DLD1 (cell line): ENCODE measurements around the gene TEKT2.

Experiments used
- in situ Hi-C: cut with HindIII; loops from 2 replicates; pipeline ENCODE4 v1.10.0; 2017; ENCODE audit warnings: low sequenced_read_pairs

Gene TEKT2

GRCh38 chr1:36126797-36127500, 43.1 kb downstream of the TEKT2 start:
- in situ Hi-C loops, result loop anchor here (25.0 kb wide), 1 partner anchor 160 kb away; no protein-coding TSS in a partner anchor

GRCh38 chr1:36128126-36128904, 44.4 kb downstream of the TEKT2 start:
- in situ Hi-C loops, result loop anchor here (25.0 kb wide), 1 partner anchor 159 kb away; no protein-coding TSS in a partner anchor

- in situ Hi-C loops, result loop anchor here (25.0 kb wide), 1 partner anchor 158 kb away; no protein-coding TSS in a partner anchor
Observed at GRCh38 chr1:36128905-36129206, 45.0 kb downstream of the TEKT2 start.

GRCh38 chr1:36132029-36132428, 48.1 kb downstream of the TEKT2 start:
- in situ Hi-C loops, result loop anchor here (25.0 kb wide), 1 partner anchor 155 kb away; no protein-coding TSS in a partner anchor

- in situ Hi-C loops, result loop anchor here (25.0 kb wide), 1 partner anchor 154 kb away; no protein-coding TSS in a partner anchor
Observed at GRCh38 chr1:36133484-36133883, 49.6 kb downstream of the TEKT2 start.

- in situ Hi-C loops, result loop anchor here (25.0 kb wide), 1 partner anchor 153 kb away; no protein-coding TSS in a partner anchor
Observed at GRCh38 chr1:36134031-36134430, 50.1 kb downstream of the TEKT2 start.

- in situ Hi-C loops, result loop anchor here (25.0 kb wide), 1 partner anchor 153 kb away; no protein-coding TSS in a partner anchor
Observed at GRCh38 chr1:36134505-36135329, 50.8 kb downstream of the TEKT2 start.

- in situ Hi-C loops, result loop anchor here (25.0 kb wide), 1 partner anchor 152 kb away; no protein-coding TSS in a partner anchor
Observed at GRCh38 chr1:36135330-36135667, 51.4 kb downstream of the TEKT2 start.

- in situ Hi-C loops, result loop anchor here (25.0 kb wide), 1 partner anchor 152 kb away; no protein-coding TSS in a partner anchor
Observed at GRCh38 chr1:36135796-36136195, 51.9 kb downstream of the TEKT2 start.

GRCh38 chr1:36136535-36136934, 52.6 kb downstream of the TEKT2 start:
- in situ Hi-C loops, result loop anchor here (25.0 kb wide), 1 partner anchor 151 kb away; no protein-coding TSS in a partner anchor

- in situ Hi-C loops, result loop anchor here (25.0 kb wide), 1 partner anchor 150 kb away; no protein-coding TSS in a partner anchor
Observed at GRCh38 chr1:36137226-36137625, 53.3 kb downstream of the TEKT2 start.

- in situ Hi-C loops, result loop anchor here (25.0 kb wide), 1 partner anchor 150 kb away; no protein-coding TSS in a partner anchor
Observed at GRCh38 chr1:36137776-36138175, 53.9 kb downstream of the TEKT2 start.
